Measurements from ENCODE around the gene TRPC4. TPM values are rescaled to one million over a fixed set of nuclear protein-coding genes. Genes with fewer than 3 reads are reported as not detected.
"Not testable (repeated sequence)": the region's sequence is repeated elsewhere in the genome, so short reads cannot be mapped to it uniquely, and the experiment has no call there.

The TRPC4 gene
- total RNA-seq, 1 donor from 2014 or later: 0.20 TPM

- no peak for DNase-seq (ENCODE audit: low read depth in 2 of 2)
Observed at GRCh38 chr13:37833411-37833810, 36.2 kb downstream of the TRPC4 start.

- DNase-seq (ENCODE audit: low read depth in 2 of 2): no peak
Observed at GRCh38 chr13:37816276-37816675, 53.3 kb downstream of the TRPC4 start.

- DNase-seq (ENCODE audit: low read depth in 2 of 2): no peak
Observed at GRCh38 chr13:37811441-37811840, 58.1 kb downstream of the TRPC4 start.

- DNase-seq (ENCODE audit: low read depth in 2 of 2): no peak
Observed at GRCh38 chr13:37806666-37807065, 62.9 kb downstream of the TRPC4 start.

- no peak for DNase-seq (ENCODE audit: low read depth in 2 of 2)
Observed at GRCh38 chr13:37797631-37798030, 71.9 kb downstream of the TRPC4 start.

GRCh38 chr13:37796795-37797194 is 72.8 kb downstream of the TRPC4 start:
- DNase-seq (ENCODE audit: low read depth in 2 of 2): not testable (repeated sequence)

- no peak for DNase-seq (ENCODE audit: low read depth in 2 of 2)
Observed at GRCh38 chr13:37795326-37795725, 74.2 kb downstream of the TRPC4 start.

- DNase-seq (ENCODE audit: low read depth in 2 of 2): peak; percentile 2 to 44
Observed at GRCh38 chr13:37791699-37792098, 77.9 kb downstream of the TRPC4 start.

- no peak for DNase-seq (ENCODE audit: low read depth in 2 of 2)
Observed at GRCh38 chr13:37788346-37788745, 81.2 kb downstream of the TRPC4 start.

- no peak for DNase-seq (ENCODE audit: low read depth in 2 of 2)
Observed at GRCh38 chr13:37777676-37778075, 91.9 kb downstream of the TRPC4 start.

- no peak for DNase-seq (ENCODE audit: low read depth in 2 of 2)
Observed at GRCh38 chr13:37775871-37776270, 93.7 kb downstream of the TRPC4 start.

GRCh38 chr13:37772644-37773043 is 96.9 kb downstream of the TRPC4 start:
- DNase-seq (ENCODE audit: low read depth in 2 of 2): no peak

GRCh38 chr13:37769545-37769944 is 100.0 kb downstream of the TRPC4 start:
- no peak for DNase-seq (ENCODE audit: low read depth in 2 of 2)

- DNase-seq (ENCODE audit: low read depth in 2 of 2): peak in 1 of 2 donors; percentile 5
Observed at GRCh38 chr13:37769078-37769477, 100.5 kb downstream of the TRPC4 start.

- no peak for DNase-seq (ENCODE audit: low read depth in 2 of 2)
Observed at GRCh38 chr13:37766502-37766901, 103.1 kb downstream of the TRPC4 start.

- no peak for DNase-seq (ENCODE audit: low read depth in 2 of 2)
Observed at GRCh38 chr13:37755349-37755748, 114.2 kb downstream of the TRPC4 start.

GRCh38 chr13:37753776-37754175 is 115.8 kb downstream of the TRPC4 start:
- no peak for DNase-seq (ENCODE audit: low read depth in 2 of 2)

GRCh38 chr13:37752146-37752545 is 117.4 kb downstream of the TRPC4 start:
- DNase-seq (ENCODE audit: low read depth in 2 of 2): no peak

- DNase-seq (ENCODE audit: low read depth in 2 of 2): no peak
Observed at GRCh38 chr13:37751025-37751424, 118.5 kb downstream of the TRPC4 start.

GRCh38 chr13:37748913-37749312 is 120.7 kb downstream of the TRPC4 start:
- DNase-seq (ENCODE audit: low read depth in 2 of 2): no peak

GRCh38 chr13:37747071-37747612 is 122.4 kb downstream of the TRPC4 start:
- DNase-seq (ENCODE audit: low read depth in 2 of 2): peak; percentile 58 to 79

- no peak for DNase-seq (ENCODE audit: low read depth in 2 of 2)
Observed at GRCh38 chr13:37741536-37741935, 128.0 kb downstream of the TRPC4 start.

GRCh38 chr13:37736045-37736444 is 133.5 kb downstream of the TRPC4 start:
- DNase-seq (ENCODE audit: low read depth in 2 of 2): no peak

- DNase-seq (ENCODE audit: low read depth in 2 of 2): no peak
Observed at GRCh38 chr13:37735293-37735692, 134.3 kb downstream of the TRPC4 start.

Data from lung microvascular endothelial cell (primary cell).